H1 (cell line): Measurements from ENCODE around the gene PSMB9. TPM values are rescaled to one million over a fixed set of nuclear protein-coding genes. Genes with fewer than 3 reads are reported as not detected.

Source experiments
- CTCF ChIA-PET: fragments of 300-600 bp; sonication (Branson Sonifier 250); formaldehyde crosslinking; loops from one replicate; lab custom pipeline; 2021; ENCODE audit not compliant: partially characterized antibody; lab: Charles Lee
- POLR2A ChIA-PET: fragments of 300-600 bp; sonication (Branson Sonifier 250); formaldehyde crosslinking; loops from one replicate; lab custom pipeline; 2021; ENCODE audit warnings: inconsistent platforms; ENCODE audit not compliant: partially characterized antibody; lab: Charles Lee
- DNase-seq, 2 experiments: peaks; one replicate each; pipeline versions ENCODE4 v3.0.0 to v3.0.0-alpha.2; 2010 to 2022; ENCODE audit warnings: low spot score in 2 of 2, low read depth in 1 of 2, mixed read lengths in 1 of 2
- FAIRE-seq: peaks from 2 replicates; lab custom pipeline; 2011; peaks lifted over from hg19 to GRCh38; lab: Jason Lieb, UNC
- H2AFZ ChIP-seq: 2 replicates; pipeline ENCODE4 v1.8.1; 2012; ENCODE audit warnings: low read length, inconsistent platforms
- H2AK5ac ChIP-seq: 2 replicates; pipeline ENCODE4 v1.6.1; 2013; ENCODE audit warnings: low read depth, low read length
- H2BK120ac ChIP-seq: replicated peaks from 2 replicates; pipeline ENCODE3; 2013; ENCODE audit warnings: low read depth, low read length, inconsistent platforms
- H2BK12ac ChIP-seq: 2 replicates; pipeline ENCODE4 v1.6.1; 2013; ENCODE audit warnings: low read depth, low read length
- H2BK15ac ChIP-seq: 2 replicates; pipeline ENCODE4 v1.6.1; 2013; ENCODE audit warnings: low read length
- H2BK20ac ChIP-seq: 2 replicates; pipeline ENCODE4 v1.6.1; 2013; ENCODE audit warnings: low read length
- H2BK5ac ChIP-seq: 2 replicates; pipeline ENCODE4 v1.6.1; 2013; ENCODE audit warnings: low read depth, low read length
- H3K14ac ChIP-seq: 2 replicates; pipeline ENCODE4 v1.6.1; 2013; ENCODE audit warnings: inconsistent platforms; ENCODE audit not compliant: insufficient read length
- H3K18ac ChIP-seq: 2 replicates; pipeline ENCODE4 v1.6.1; 2013; ENCODE audit warnings: low read length; ENCODE audit errors: extremely low read depth
- H3K23ac ChIP-seq: 2 replicates; pipeline ENCODE4 v1.6.1; 2013; ENCODE audit warnings: inconsistent platforms; ENCODE audit not compliant: insufficient read length
- H3K23me2 ChIP-seq: 2 replicates; pipeline ENCODE4 v1.6.1; 2013; ENCODE audit warnings: low read depth, low read length
- H3K27ac ChIP-seq: 2 replicates; pipeline ENCODE4 v1.6.1; 2011; ENCODE audit warnings: low read depth, low read length, inconsistent platforms
- H3K27me3 ChIP-seq, 4 experiments: replicated peaks in 1 of 4; 1 replicate in 1 of 4; 2 replicates in 3 of 4; pipeline versions ENCODE4 v1.6.1 to v1.8.1; 2011 to 2013; ENCODE audit warnings: low read length in 3 of 4, mild to moderate bottlenecking in 3 of 4, inconsistent platforms in 2 of 4, mixed read lengths in 2 of 4, moderate library complexity in 1 of 4; ENCODE audit not compliant: control insufficient read depth in 3 of 4, insufficient read depth in 3 of 4; ENCODE audit errors: extremely low read depth in 1 of 4
- H3K36me3 ChIP-seq, 4 experiments: 2 replicates each; pipeline versions ENCODE4 v1.6.1 to v1.8.1; 2011 to 2013; ENCODE audit warnings: mild to moderate bottlenecking in 4 of 4, low read length in 3 of 4, moderate library complexity in 2 of 4, control low read depth in 1 of 4, inconsistent platforms in 1 of 4; ENCODE audit not compliant: insufficient read depth in 4 of 4, control insufficient read depth in 2 of 4
- H3K4ac ChIP-seq: replicated peaks from 2 replicates; pipeline ENCODE3; 2013; ENCODE audit warnings: low read length, low read depth, mixed read lengths, inconsistent platforms; ENCODE audit not compliant: insufficient read length
- H3K4me1 ChIP-seq, 4 experiments: replicated peaks in 1 of 4; 1 replicate in 1 of 4; 2 replicates in 3 of 4; pipeline versions ENCODE4 v1.6.1 to v1.8.1; 2011 to 2013; ENCODE audit warnings: low read length in 3 of 4, inconsistent platforms in 2 of 4, mixed read lengths in 1 of 4; ENCODE audit not compliant: insufficient read depth in 4 of 4, control insufficient read depth in 3 of 4
- H3K4me2 ChIP-seq, 2 experiments: 2 replicates each; pipeline versions ENCODE4 v1.6.1 to v1.8.1; 2011 to 2013; ENCODE audit warnings: low read depth in 2 of 2, low read length in 2 of 2, control low read depth in 1 of 2, inconsistent platforms in 1 of 2, mild to moderate bottlenecking in 1 of 2; ENCODE audit not compliant: insufficient read depth in 1 of 2
- H3K4me3 ChIP-seq, 4 experiments: fragments of 200-600, 300-600 bp in 1 of 4; sonication (generic), shearing (Covaris generic), sonication (Bioruptor Twin) in 1 of 4; 2 replicates each; pipeline versions ENCODE4 v1.5.1 to v1.8.1; 2011 to 2016; ENCODE audit warnings: low read length in 4 of 4, low read depth in 3 of 4, control low read depth in 2 of 4, inconsistent platforms in 2 of 4, mild to moderate bottlenecking in 2 of 4, mixed read lengths in 1 of 4, moderate library complexity in 1 of 4; ENCODE audit not compliant: insufficient read depth in 2 of 4; ENCODE audit errors: extremely low read depth in 1 of 4
- H3K56ac ChIP-seq: replicated peaks from 2 replicates; pipeline ENCODE3; 2013; ENCODE audit warnings: low read depth, mild to moderate bottlenecking, mixed read lengths, low read length, inconsistent platforms; ENCODE audit not compliant: insufficient read length
- H3K79me1 ChIP-seq: 2 replicates; pipeline ENCODE4 v1.6.1; 2013; ENCODE audit warnings: low read depth, low read length, control low read depth
- H3K79me2 ChIP-seq, 2 experiments: 2 replicates each; pipeline versions ENCODE4 v1.6.1 to v1.8.1; 2012 to 2013; ENCODE audit warnings: low read length in 2 of 2, mild to moderate bottlenecking in 2 of 2, inconsistent platforms in 1 of 2; ENCODE audit not compliant: insufficient read depth in 2 of 2, control insufficient read depth in 1 of 2
- H3K9ac ChIP-seq, 4 experiments: replicated peaks in 1 of 4; 1 replicate in 1 of 4; 2 replicates in 3 of 4; pipeline versions ENCODE4 v1.6.1 to v1.8.1; 2011 to 2013; ENCODE audit warnings: low read depth in 3 of 4, low read length in 3 of 4, control low read depth in 2 of 4, mild to moderate bottlenecking in 2 of 4, moderate library complexity in 2 of 4, inconsistent platforms in 1 of 4; ENCODE audit errors: extremely low read depth in 1 of 4
- H3K9me3 ChIP-seq, 2 experiments: 2 replicates each; pipeline versions ENCODE4 v1.6.1 to v1.8.1; 2012 to 2013; ENCODE audit warnings: mild to moderate bottlenecking in 2 of 2, moderate library complexity in 2 of 2, control low read depth in 1 of 2, inconsistent platforms in 1 of 2, low read depth in 1 of 2, low read length in 1 of 2, mixed read lengths in 1 of 2; ENCODE audit not compliant: insufficient read depth in 2 of 2
- H4K20me1 ChIP-seq, 2 experiments: replicated peaks in 1 of 2; 2 replicates each; pipeline versions ENCODE3 to v1.8.1; 2011 to 2013; ENCODE audit warnings: inconsistent platforms in 2 of 2, low read length in 2 of 2, mild to moderate bottlenecking in 1 of 2; ENCODE audit not compliant: insufficient read depth in 2 of 2, control insufficient read depth in 1 of 2
- H4K5ac ChIP-seq: 2 replicates; pipeline ENCODE4 v1.6.1; 2013; ENCODE audit warnings: low read length, low read depth, mixed read lengths, inconsistent platforms; ENCODE audit not compliant: insufficient read length
- H4K8ac ChIP-seq: 2 replicates; pipeline ENCODE4 v1.8.0; 2013; ENCODE audit warnings: mild to moderate bottlenecking, moderate library complexity, low read length, inconsistent platforms; ENCODE audit not compliant: insufficient read depth; ENCODE audit errors: extremely low read depth
- H4K91ac ChIP-seq: replicated peaks from 2 replicates; pipeline ENCODE3; 2013; ENCODE audit warnings: low read length, mixed read lengths, inconsistent platforms; ENCODE audit not compliant: insufficient read length
- BRCA1 ChIP-seq: IDR thresholded peaks from 2 replicates; pipeline ENCODE4 v1.6.1; 2012; ENCODE audit warnings: low read depth, low read length, improper control_type of control experiment
- CHD2 ChIP-seq: IDR thresholded peaks from 2 replicates; pipeline ENCODE4 v1.6.1; 2012; ENCODE audit warnings: low read length, improper control_type of control experiment
- HDAC6 ChIP-seq: IDR thresholded peaks from one replicate; pipeline ENCODE4 v1.7.1; 2012; ENCODE audit warnings: low read depth, mild to moderate bottlenecking, inconsistent platforms, low read length, moderate library complexity
- SRF ChIP-seq: IDR thresholded peaks from 2 replicates; pipeline ENCODE4 v1.6.1; 2011; ENCODE audit warnings: mild to moderate bottlenecking, low read depth, low read length, moderate library complexity
- TBP ChIP-seq: IDR thresholded peaks from 2 replicates; pipeline ENCODE4 v1.6.1; 2011; ENCODE audit warnings: low read depth, low read length, improper control_type of control experiment
- WGBS, 2 experiments: shearing (Covaris generic) in 1 of 2; methylation state at CpG; one replicate each; pipeline versions ENCODE4 v1.1.6 to v1.1.7; 2013 to 2015; ENCODE audit warnings: low lambda C conversion rate in 2 of 2, mixed read lengths in 2 of 2, inconsistent platforms in 1 of 2, low coverage in 1 of 2, missing lambda C conversion rate in 1 of 2; ENCODE audit not compliant: insufficient replicate concordance in 2 of 2, insufficient coverage in 1 of 2, insufficient read length in 1 of 2; ENCODE audit errors: extremely low coverage in 1 of 2, missing lambda C conversion rate in 1 of 2; 5-methylcytosine and 5-hydroxymethylcytosine counted together
- polyA plus RNA-seq, 7 experiments: library from polyadenylated mRNA; depleted of rRNA in 3 of 7; stranded (reverse) in 5 of 7; unstranded in 2 of 7; fragments of >200 nt in 5 of 7; fragments of 200-250 nt in 2 of 7; gene quantifications; 1 replicate in 5 of 7; 2 replicates in 1 of 7; 4 replicates in 1 of 7; pipeline versions ENCODE4 v1.2.1 to v1.2.3, GENCODE V29; 2011 to 2013; ENCODE audit warnings: missing spikeins in 2 of 7, mixed read lengths in 2 of 7
- total RNA-seq: library from RNA; stranded (reverse); fragmentation: NEBNext Ultra II Directional; extraction: Animal tissue kit (Norgen Biotek cat#: 25700); gene quantifications from 2 replicates; pipeline ENCODE4 v1.2.1, GENCODE V29; 2021
- TF ChIP-seq, protein P1 (sequence below): IDR thresholded peaks from 2 replicates; pipeline ENCODE4 v1.6.1; 2012; ENCODE audit warnings: inconsistent platforms

The PSMB9 gene
- total and polyA plus RNA-seq, 2 of the 8 experiments (the other 6 are each of a cell fraction or from before 2014, with no cell fraction given): 4.5 to 22.8 TPM

DNA sequence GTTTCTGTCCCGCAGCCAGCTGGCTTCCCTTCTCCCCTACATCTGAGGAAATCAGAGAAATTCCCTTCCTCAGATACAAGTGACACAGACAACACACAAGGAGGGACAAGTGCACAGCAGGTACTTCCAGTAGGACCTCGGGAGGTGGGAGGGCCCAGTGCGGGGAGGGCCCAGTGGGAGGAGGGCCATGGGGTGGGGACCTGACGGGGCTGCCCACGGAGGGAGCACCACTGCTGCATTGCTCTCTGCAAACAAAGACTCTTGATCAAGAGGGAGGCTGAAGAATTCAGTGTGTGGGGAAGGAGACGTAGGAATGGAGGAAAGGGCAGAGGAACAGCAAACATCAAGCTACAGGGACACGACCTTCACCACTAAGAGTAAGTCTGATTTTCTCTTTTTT is 24.5 kb upstream of the PSMB9 start:
- H3K23me2 ChIP-seq: no peaks in the 10 kb centered on the region; the same call in 1 of the 2 replicates
- H2BK5ac ChIP-seq: no peak overlapping the region; the same call in 1 of the 2 replicates
- H2BK15ac ChIP-seq: no peak overlapping the region
- no peak overlapping the region for H3K4me3 ChIP-seq
- no peak overlapping the region for H3K27ac ChIP-seq
- no peak overlapping the region for H2BK12ac ChIP-seq
- H2AK5ac ChIP-seq: no peak overlapping the region
- no peaks in the 10 kb centered on the region for H3K9me3 ChIP-seq
- no peak overlapping the region for H2AFZ ChIP-seq
- no peak overlapping the region for H3K9ac ChIP-seq
- H4K8ac ChIP-seq: no peak overlapping the region
- no peak overlapping the region for H3K56ac ChIP-seq
- ChIA-PET CTCF (interaction anchor here (0.6 to 4.9 kb wide), 4 partner anchors 9 to 955 kb away, joined by 3 to 37 read pairs (median 6); partner anchors contain the start of gene TAP2), POLR2A (interaction anchor here (5.4 kb wide), 1 partner anchor 8 kb away, joined by 21 read pairs; the partner anchor contains the start of gene TAP2)
- H3K4me1 ChIP-seq: peaks cover 0 to 4% (median 0%) of the 10 kb centered on the region in 4 experiments; a peak in 1 of 7 replicates
- H3K27me3 ChIP-seq: no peaks in the 10 kb centered on the region
- TF ChIP-seq TBP (no peak), CHD2 (no peak), SRF (no peak), HDAC6 (no peak), BRCA1 (no peak)
- TF ChIP-seq, protein P1, sequence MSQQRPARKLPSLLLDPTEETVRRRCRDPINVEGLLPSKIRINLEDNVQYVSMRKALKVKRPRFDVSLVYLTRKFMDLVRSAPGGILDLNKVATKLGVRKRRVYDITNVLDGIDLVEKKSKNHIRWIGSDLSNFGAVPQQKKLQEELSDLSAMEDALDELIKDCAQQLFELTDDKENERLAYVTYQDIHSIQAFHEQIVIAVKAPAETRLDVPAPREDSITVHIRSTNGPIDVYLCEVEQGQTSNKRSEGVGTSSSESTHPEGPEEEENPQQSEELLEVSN: no peak
- H2BK20ac ChIP-seq: no peak overlapping the region
- FAIRE-seq (no peak), DNase-seq (no peak)
- H3K36me3 ChIP-seq: peaks cover 0 to 2% (median 0%) of the 10 kb centered on the region in 4 experiments; a peak in 4 of 8 replicates
- no peak overlapping the region for H3K23ac ChIP-seq
- H2BK120ac ChIP-seq: no peak overlapping the region
- H4K5ac ChIP-seq: no peak overlapping the region
- H3K79me1 ChIP-seq: no peaks in the 10 kb centered on the region
- no peaks in the 10 kb centered on the region for H3K79me2 ChIP-seq
- H3K4me2 ChIP-seq: no peak overlapping the region
- no peak overlapping the region for H3K14ac ChIP-seq
- H3K18ac ChIP-seq: no peak overlapping the region
- H3K4ac ChIP-seq: no peak overlapping the region
- H4K91ac ChIP-seq: no peak overlapping the region
- WGBS, 2 experiments: 69% methylated on average over 5 of the region's 7 CpGs; no CpG with 5 or more reads in 1 of the 2 experiments
- no peaks in the 10 kb centered on the region for H4K20me1 ChIP-seq
